Neural progenitor cell (in vitro differentiated cells): ENCODE results near the gene TFAM.

Experiments used
- EZH2 ChIP-seq: fragments of 200-600 bp; sonication (generic); IDR thresholded peaks from 2 replicates; pipeline ENCODE4 v1.6.1; 2017; ENCODE audit warnings: antibody characterized with exemption, mild to moderate bottlenecking, moderate library complexity
- TF ChIP-seq, protein P1 (sequence below): fragments of 200-600 bp; sonication (generic); IDR thresholded peaks from 2 replicates; pipeline ENCODE4 v1.5.1; 2017; ENCODE audit warnings: antibody characterized with exemption, mild to moderate bottlenecking

DNA sequence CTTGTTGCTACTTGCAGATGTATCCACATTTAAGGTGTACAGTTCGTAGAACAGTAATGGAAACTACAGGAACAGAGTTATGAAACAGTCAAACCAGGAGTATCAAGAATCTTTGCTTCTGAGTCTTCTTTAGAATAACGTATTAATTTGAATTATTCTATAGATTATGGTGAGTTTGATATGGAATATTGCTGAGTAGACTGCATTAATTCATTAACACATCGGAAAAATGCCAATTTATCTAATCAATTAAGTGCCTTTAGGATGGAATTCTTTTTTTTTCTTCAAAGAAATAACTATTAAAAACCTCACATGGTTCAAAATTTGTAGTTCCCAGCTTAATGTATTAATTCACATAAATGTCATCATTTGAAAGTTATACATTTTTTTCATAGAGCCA lies 3.8 kb downstream of the TFAM start:
- TF ChIP-seq, protein P1, sequence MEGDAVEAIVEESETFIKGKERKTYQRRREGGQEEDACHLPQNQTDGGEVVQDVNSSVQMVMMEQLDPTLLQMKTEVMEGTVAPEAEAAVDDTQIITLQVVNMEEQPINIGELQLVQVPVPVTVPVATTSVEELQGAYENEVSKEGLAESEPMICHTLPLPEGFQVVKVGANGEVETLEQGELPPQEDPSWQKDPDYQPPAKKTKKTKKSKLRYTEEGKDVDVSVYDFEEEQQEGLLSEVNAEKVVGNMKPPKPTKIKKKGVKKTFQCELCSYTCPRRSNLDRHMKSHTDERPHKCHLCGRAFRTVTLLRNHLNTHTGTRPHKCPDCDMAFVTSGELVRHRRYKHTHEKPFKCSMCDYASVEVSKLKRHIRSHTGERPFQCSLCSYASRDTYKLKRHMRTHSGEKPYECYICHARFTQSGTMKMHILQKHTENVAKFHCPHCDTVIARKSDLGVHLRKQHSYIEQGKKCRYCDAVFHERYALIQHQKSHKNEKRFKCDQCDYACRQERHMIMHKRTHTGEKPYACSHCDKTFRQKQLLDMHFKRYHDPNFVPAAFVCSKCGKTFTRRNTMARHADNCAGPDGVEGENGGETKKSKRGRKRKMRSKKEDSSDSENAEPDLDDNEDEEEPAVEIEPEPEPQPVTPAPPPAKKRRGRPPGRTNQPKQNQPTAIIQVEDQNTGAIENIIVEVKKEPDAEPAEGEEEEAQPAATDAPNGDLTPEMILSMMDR, result no peak
- TF ChIP-seq EZH2, result no peak
